HepG2 (cell line): ENCODE results near the gene ZDHHC18. TPM values are rescaled to one million over a fixed set of nuclear protein-coding genes. Genes with fewer than 3 reads are reported as not detected.

Source experiments
- BCL6 ChIP-seq: IDR thresholded peaks from 2 replicates; pipeline ENCODE4 v1.6.1; 2016; ENCODE audit warnings: missing genetic modification reagents, missing compliant biosample characterization
- CBX1 ChIP-seq: IDR thresholded peaks from one replicate; pipeline ENCODE4 v1.6.1; 2016; ENCODE audit warnings: antibody characterized with exemption, low read depth
- GLI4 ChIP-seq: sonication (generic); formaldehyde crosslinking; IDR thresholded peaks from 2 replicates; pipeline ENCODE4 v1.5.1; 2020; ENCODE audit warnings: missing genetic modification reagents, mild to moderate bottlenecking, moderate library complexity, borderline replicate concordance
- HNF1A ChIP-seq, 2 experiments: sonication (generic) in 1 of 2; formaldehyde crosslinking in 1 of 2; IDR thresholded peaks; 2 replicates each; pipeline versions ENCODE4 v1.4.0 to v1.6.1; 2016 to 2020; ENCODE audit warnings: borderline replicate concordance in 1 of 2, low read depth in 1 of 2, mild to moderate bottlenecking in 1 of 2, missing genetic modification reagents in 1 of 2
- HNF4G ChIP-seq, 2 experiments: sonication (generic) in 1 of 2; formaldehyde crosslinking in 1 of 2; IDR thresholded peaks; 2 replicates each; pipeline versions ENCODE4 v1.4.0 to v1.6.1; 2011 to 2020; ENCODE audit warnings: borderline replicate concordance in 2 of 2, low read depth in 2 of 2, mild to moderate bottlenecking in 2 of 2, low read length in 1 of 2, missing genetic modification reagents in 1 of 2, moderate library complexity in 1 of 2
- HOXA9 ChIP-seq: sonication (generic); formaldehyde crosslinking; IDR thresholded peaks from 2 replicates; pipeline ENCODE4 v1.8.1; 2022; ENCODE audit warnings: missing genetic modification reagents, mild to moderate bottlenecking, moderate library complexity, borderline replicate concordance
- IRF2 ChIP-seq: IDR thresholded peaks from 2 replicates; pipeline ENCODE4 v1.6.1; 2018; ENCODE audit warnings: missing genetic modification reagents, missing compliant biosample characterization
- MAFF ChIP-seq: IDR thresholded peaks from 2 replicates; pipeline ENCODE4 v1.6.1; 2011; ENCODE audit warnings: low read depth, low read length, improper control_type of control experiment
- NCOA2 ChIP-seq: sonication (generic); formaldehyde crosslinking; IDR thresholded peaks from 2 replicates; pipeline ENCODE4 v1.8.0; 2022; ENCODE audit warnings: inconsistent platforms
- PAWR ChIP-seq: sonication (generic); formaldehyde crosslinking; IDR thresholded peaks from 2 replicates; pipeline ENCODE4 v1.4.0; 2020; ENCODE audit warnings: missing genetic modification reagents, mild to moderate bottlenecking, borderline replicate concordance
- SMAD3 ChIP-seq: sonication (generic); formaldehyde crosslinking; IDR thresholded peaks from 2 replicates; pipeline ENCODE4 v1.4.0; 2020; ENCODE audit warnings: missing genetic modification reagents
- SMARCC2 ChIP-seq: fragments of 450-650 bp; IDR thresholded peaks from 2 replicates; pipeline ENCODE4 v1.6.1; 2017; ENCODE audit warnings: antibody characterized with exemption, mild to moderate bottlenecking
- TSC22D2 ChIP-seq: sonication (generic); formaldehyde crosslinking; IDR thresholded peaks from 2 replicates; pipeline ENCODE4 v1.5.1; 2020; ENCODE audit warnings: missing genetic modification reagents, mild to moderate bottlenecking, borderline replicate concordance
- XRCC5 ChIP-seq: fragments of 200-400 bp; formaldehyde crosslinking; optimal IDR thresholded peaks from 2 replicates; pipeline ENCODE3; 2017; ENCODE audit warnings: mild to moderate bottlenecking, low read length
- ZFYVE20 ChIP-seq: sonication (generic); formaldehyde crosslinking; IDR thresholded peaks from 2 replicates; pipeline ENCODE4 v1.8.0; 2023; ENCODE audit warnings: low read depth, mild to moderate bottlenecking, moderate library complexity, missing genetic modification reagents, borderline replicate concordance
- ZNF143 ChIP-seq: sonication (generic); formaldehyde crosslinking; IDR thresholded peaks from 2 replicates; pipeline ENCODE4 v1.4.0; 2020; ENCODE audit warnings: missing genetic modification reagents
- ZNF230 ChIP-seq: sonication (generic); formaldehyde crosslinking; IDR thresholded peaks from 2 replicates; pipeline ENCODE4 v1.4.0; 2020; ENCODE audit warnings: mild to moderate bottlenecking, missing genetic modification reagents
- ZNF33A ChIP-seq: sonication (generic); formaldehyde crosslinking; IDR thresholded peaks from 2 replicates; pipeline ENCODE4 v1.5.1; 2020; ENCODE audit warnings: missing genetic modification reagents, mild to moderate bottlenecking, moderate library complexity, borderline replicate concordance
- ZNF501 ChIP-seq: sonication (generic); formaldehyde crosslinking; IDR thresholded peaks from 2 replicates; pipeline ENCODE4 v1.5.1; 2020; ENCODE audit warnings: mild to moderate bottlenecking, moderate library complexity, missing genetic modification reagents
- ZNF543 ChIP-seq: sonication (generic); formaldehyde crosslinking; IDR thresholded peaks from 2 replicates; pipeline ENCODE4 v1.4.0; 2020; ENCODE audit warnings: mild to moderate bottlenecking, missing genetic modification reagents
- ZNF747 ChIP-seq: sonication (generic); formaldehyde crosslinking; IDR thresholded peaks from 2 replicates; pipeline ENCODE4 v1.8.1; 2023; ENCODE audit warnings: missing genetic modification reagents, mild to moderate bottlenecking, borderline replicate concordance
- ZNF773 ChIP-seq: sonication (generic); formaldehyde crosslinking; IDR thresholded peaks from 2 replicates; pipeline ENCODE4 v1.4.0; 2020; ENCODE audit warnings: missing genetic modification reagents, borderline replicate concordance
- ZNF816 ChIP-seq: sonication (generic); formaldehyde crosslinking; IDR thresholded peaks from 2 replicates; pipeline ENCODE4 v1.8.0; 2022; ENCODE audit warnings: missing genetic modification reagents, mild to moderate bottlenecking, borderline replicate concordance
- ZNF891 ChIP-seq: sonication (generic); formaldehyde crosslinking; IDR thresholded peaks from 2 replicates; pipeline ENCODE4 v1.5.0; 2020; ENCODE audit warnings: mild to moderate bottlenecking, missing genetic modification reagents
- polyA plus RNA-seq, 8 experiments: library from polyadenylated mRNA; depleted of rRNA in 3 of 8; stranded (reverse) in 7 of 8; unstranded in 1 of 8; fragments of >200 nt; fragmentation: Illumina TruSeq in 4 of 8; extraction: Trizol in 4 of 8; gene quantifications; 2 replicates each; pipeline versions ENCODE4 v1.2.1 to v1.2.3, GENCODE V29; 2011 to 2016; ENCODE audit warnings: low read depth in 4 of 8, missing spikeins in 1 of 8, mixed read lengths in 1 of 8; ENCODE audit not compliant: insufficient read depth in 1 of 8
- total RNA-seq, 5 experiments: library from RNA; depleted of rRNA; stranded (reverse); fragments of >200 nt; fragmentation: Illumina TruSeq; extraction: Trizol; gene quantifications; 2 replicates each; pipeline ENCODE4 v1.2.3, GENCODE V29; 2016; ENCODE audit warnings: low read depth in 1 of 5

The ZDHHC18 gene
- total and polyA plus RNA-seq, 2 of the 13 experiments (the other 11 are each of a cell fraction or from before 2014, with no cell fraction given), result 13.2 to 35.3 TPM

GRCh38 chr1:26864610-26865480, 38.4 kb downstream of the ZDHHC18 start (continued):
- TF ChIP-seq CBX1 (no peak), ZNF543 (CRISPR knock-in tag) (no peak), ZNF891 (CRISPR knock-in tag) (no peak), HNF4G (IDR thresholded peaks at IDR 0.05; ENCODE audit: borderline replicate concordance, low read depth, low read length) (no peak), HNF4G (CRISPR knock-in tag; IDR thresholded peaks at IDR 0.05; ENCODE audit: borderline replicate concordance, low read depth) (no peak), MAFF (no peak), HNF1A (IDR thresholded peaks at IDR 0.05; ENCODE audit: low read depth) (no peak), HNF1A (CRISPR knock-in tag; IDR thresholded peaks at IDR 0.05; ENCODE audit: borderline replicate concordance) (no peak), HOXA9 (0 out of 2 replicates have a peak, but pooled peaks have one; percentile 66), PAWR (CRISPR knock-in tag) (no peak), ZNF230 (CRISPR knock-in tag) (peak; percentile 77), ZNF816 (CRISPR knock-in tag) (no peak), ZNF501 (CRISPR knock-in tag) (no peak; the same call in 1 of the 2 replicates), XRCC5 (peak; percentile 25), ZNF143 (CRISPR knock-in tag) (no peak), NCOA2 (peak; percentile 12; the same call in 1 of the 2 replicates), ZNF33A (CRISPR knock-in tag) (no peak), TSC22D2 (CRISPR knock-in tag) (no peak), SMARCC2 (no peak), GLI4 (CRISPR knock-in tag) (no peak; the same call in 1 of the 2 replicates), SMAD3 (peak; percentile 25; the same call in 1 of the 2 replicates), ZNF773 (no peak; the same call in 1 of the 2 replicates), ZNF747 (CRISPR knock-in tag) (no peak), BCL6 (CRISPR knock-in tag) (no peak), IRF2 (CRISPR knock-in tag) (peak; percentile 65; the same call in 1 of the 2 replicates), ZFYVE20 (CRISPR knock-in tag) (0 out of 2 replicates have a peak, but pooled peaks have one; percentile 15)
